HG02970 (cell line): ENCODE data around the gene INSIG2.

Source experiments
- ATAC-seq: cut with Tn5 transposase; IDR thresholded peaks from one replicate; pipeline ENCODE4 v1.9.1; 2021; ENCODE audit warnings: mild to moderate bottlenecking, moderate library complexity, moderate number of reproducible peaks; ENCODE audit not compliant: unreplicated experiment, low FRiP score

Gene INSIG2

GRCh38 chr2:118095610-118096009 is 7.3 kb downstream of the INSIG2 start:
- ATAC-seq = no peak

- ATAC-seq = no peak
Measured at GRCh38 chr2:118097657-118098056, 9.4 kb downstream of the INSIG2 start.

GRCh38 chr2:118098307-118099030 is 10.2 kb downstream of the INSIG2 start:
- ATAC-seq = no peak

- ATAC-seq = no peak
Measured at GRCh38 chr2:118102433-118103082, 14.3 kb downstream of the INSIG2 start.

GRCh38 chr2:118103951-118104940 is 16.0 kb downstream of the INSIG2 start:
- ATAC-seq = peak; percentile 94

- ATAC-seq = no peak
Measured at GRCh38 chr2:118105497-118105896, 17.2 kb downstream of the INSIG2 start.

GRCh38 chr2:118106926-118107325 is 18.7 kb downstream of the INSIG2 start:
- ATAC-seq = no peak

- ATAC-seq = no peak
Measured at GRCh38 chr2:118110310-118110709, 22.0 kb downstream of the INSIG2 start.

- ATAC-seq = no peak
Measured at GRCh38 chr2:118110991-118111390, 22.7 kb downstream of the INSIG2 start.

- ATAC-seq = no peak
Measured at GRCh38 chr2:118112771-118113334, 24.6 kb downstream of the INSIG2 start.

GRCh38 chr2:118114863-118115262 is 26.6 kb downstream of the INSIG2 start:
- no peak for ATAC-seq

- ATAC-seq = no peak
Measured at GRCh38 chr2:118115761-118116160, 27.5 kb downstream of the INSIG2 start.

GRCh38 chr2:118118479-118118878 is 30.2 kb downstream of the INSIG2 start:
- no peak for ATAC-seq

GRCh38 chr2:118119158-118119727 is 31.0 kb downstream of the INSIG2 start:
- no peak for ATAC-seq

- no peak for ATAC-seq
Measured at GRCh38 chr2:118119761-118120400, 31.6 kb downstream of the INSIG2 start.

- no peak for ATAC-seq
Measured at GRCh38 chr2:118120401-118120780, 32.1 kb downstream of the INSIG2 start.

- ATAC-seq = no peak
Measured at GRCh38 chr2:118121101-118121500, 32.8 kb downstream of the INSIG2 start.

- no peak for ATAC-seq
Measured at GRCh38 chr2:118121986-118122524, 33.8 kb downstream of the INSIG2 start.

- ATAC-seq = peak; percentile 79
Measured at GRCh38 chr2:118122594-118123281, 34.5 kb downstream of the INSIG2 start.
